H1 (cell line): ENCODE measurements around the gene MVP. TPM values are rescaled to one million over a fixed set of nuclear protein-coding genes. Genes with fewer than 3 reads are reported as not detected.

Experiments
- CHD2 ChIP-seq: IDR thresholded peaks from 2 replicates; pipeline ENCODE4 v1.6.1; 2012; ENCODE audit warnings: low read length, improper control_type of control experiment
- GABPA ChIP-seq: IDR thresholded peaks from 2 replicates; pipeline ENCODE4 v1.6.1; 2011; ENCODE audit warnings: mild to moderate bottlenecking, low read length, moderate library complexity, borderline replicate concordance; ENCODE audit not compliant: insufficient read depth
- NRF1 ChIP-seq: IDR thresholded peaks from 2 replicates; pipeline ENCODE4 v1.6.1; 2011; ENCODE audit warnings: mild to moderate bottlenecking, low read depth, low read length, improper control_type of control experiment
- POLR2AphosphoS5 ChIP-seq: IDR thresholded peaks from 2 replicates; pipeline ENCODE4 v1.6.1; 2011; ENCODE audit warnings: low read depth, low read length
- RAD21 ChIP-seq, 2 experiments: IDR thresholded peaks in 1 of 2; conservative IDR thresholded peaks in 1 of 2; 2 replicates each; pipeline ENCODE4 v1.6.1; 2011; ENCODE audit warnings: low read depth in 2 of 2, low read length in 2 of 2, improper control_type of control experiment in 1 of 2, inconsistent platforms in 1 of 2, mild to moderate bottlenecking in 1 of 2, moderate library complexity in 1 of 2
- SP1 ChIP-seq: IDR thresholded peaks from 2 replicates; pipeline ENCODE4 v1.6.1; 2011; ENCODE audit warnings: low read depth, low read length
- TAF7 ChIP-seq: optimal IDR thresholded peaks from 2 replicates; pipeline ENCODE3; 2011; ENCODE audit warnings: low read depth, mild to moderate bottlenecking, inconsistent platforms, low read length, moderate library complexity, borderline replicate concordance
- YY1 ChIP-seq: IDR thresholded peaks from 2 replicates; pipeline ENCODE4 v1.6.1; 2011; ENCODE audit warnings: low read depth, mild to moderate bottlenecking, low read length
- polyA plus RNA-seq, 7 experiments: library from polyadenylated mRNA; depleted of rRNA in 3 of 7; stranded (reverse) in 5 of 7; unstranded in 2 of 7; fragments of >200 nt in 5 of 7; fragments of 200-250 nt in 2 of 7; gene quantifications; 1 replicate in 5 of 7; 2 replicates in 1 of 7; 4 replicates in 1 of 7; pipeline versions ENCODE4 v1.2.1 to v1.2.3, GENCODE V29; 2011 to 2013; ENCODE audit warnings: missing spikeins in 2 of 7, mixed read lengths in 2 of 7
- total RNA-seq: library from RNA; stranded (reverse); fragmentation: NEBNext Ultra II Directional; extraction: Animal tissue kit (Norgen Biotek cat#: 25700); gene quantifications from 2 replicates; pipeline ENCODE4 v1.2.1, GENCODE V29; 2021
- TF ChIP-seq, protein P1 (sequence below): fragments of 300-600 bp; sonication (generic); IDR thresholded peaks from 2 replicates; pipeline ENCODE4 v1.7.1; 2012; ENCODE audit warnings: low read length, moderate library complexity, mild to moderate bottlenecking, inconsistent platforms; ENCODE audit not compliant: insufficient replicate concordance

Gene MVP
- total and polyA plus RNA-seq, 2 of the 8 experiments (the other 6 are each of a cell fraction or from before 2014, with no cell fraction given) = 1.9 TPM

DNA sequence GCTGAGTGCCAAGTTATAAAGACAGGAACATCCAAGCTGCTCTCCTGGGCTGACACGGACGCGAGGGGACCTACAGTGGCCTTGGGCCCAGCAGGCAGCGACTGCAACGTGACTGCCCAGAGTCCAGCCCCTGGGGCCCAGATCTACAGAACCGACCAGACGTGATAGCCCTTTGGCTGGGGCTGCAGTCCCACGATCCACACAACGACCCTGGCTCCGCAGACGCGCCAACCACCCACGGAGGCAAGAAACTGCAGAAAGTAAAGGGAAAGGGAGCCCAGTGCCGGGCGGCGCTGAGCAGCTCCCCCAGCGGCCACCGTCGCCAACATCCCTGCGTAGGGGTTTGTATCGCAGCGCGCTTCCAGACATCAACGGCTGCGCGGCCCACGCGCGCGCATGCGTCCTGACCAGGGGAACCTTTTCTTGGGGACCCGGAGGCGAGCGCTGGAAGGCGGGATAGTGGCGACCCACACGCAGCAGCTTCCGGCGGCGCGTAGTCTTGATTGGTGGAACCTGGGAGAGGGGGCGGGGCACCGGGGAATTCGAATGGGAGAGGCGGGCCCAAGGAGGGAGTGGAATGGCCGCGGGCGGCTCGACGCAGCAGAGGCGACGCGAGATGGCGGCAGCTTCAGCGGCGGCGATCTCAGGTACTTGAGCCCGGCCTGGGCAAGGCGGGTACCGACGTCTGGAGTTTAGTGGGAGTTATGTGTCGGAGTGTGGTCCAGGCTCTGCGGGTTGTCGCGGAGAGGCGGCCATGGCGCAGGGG, 29.9 kb upstream of the MVP start, which contains the start of gene KIF22 (continued):
- TF ChIP-seq RAD21 (IDR thresholded peaks at IDR 0.05 in 1 of 2, conservative IDR thresholded peaks at IDR 0.05 in 1 of 2; ENCODE audit: low read depth in 2 of 2, low read length in 2 of 2) (peak; percentile 54 to 67), SP1 (peak; percentile 63; the same call in 1 of the 2 replicates), YY1 (peak; percentile 94), POLR2AphosphoS5 (peak; percentile 86), TAF7 (peak; percentile 71), CHD2 (no peak; the same call in 1 of the 2 replicates), GABPA (peak; percentile 95), NRF1 (peak; percentile 90)
- TF ChIP-seq, protein P1, sequence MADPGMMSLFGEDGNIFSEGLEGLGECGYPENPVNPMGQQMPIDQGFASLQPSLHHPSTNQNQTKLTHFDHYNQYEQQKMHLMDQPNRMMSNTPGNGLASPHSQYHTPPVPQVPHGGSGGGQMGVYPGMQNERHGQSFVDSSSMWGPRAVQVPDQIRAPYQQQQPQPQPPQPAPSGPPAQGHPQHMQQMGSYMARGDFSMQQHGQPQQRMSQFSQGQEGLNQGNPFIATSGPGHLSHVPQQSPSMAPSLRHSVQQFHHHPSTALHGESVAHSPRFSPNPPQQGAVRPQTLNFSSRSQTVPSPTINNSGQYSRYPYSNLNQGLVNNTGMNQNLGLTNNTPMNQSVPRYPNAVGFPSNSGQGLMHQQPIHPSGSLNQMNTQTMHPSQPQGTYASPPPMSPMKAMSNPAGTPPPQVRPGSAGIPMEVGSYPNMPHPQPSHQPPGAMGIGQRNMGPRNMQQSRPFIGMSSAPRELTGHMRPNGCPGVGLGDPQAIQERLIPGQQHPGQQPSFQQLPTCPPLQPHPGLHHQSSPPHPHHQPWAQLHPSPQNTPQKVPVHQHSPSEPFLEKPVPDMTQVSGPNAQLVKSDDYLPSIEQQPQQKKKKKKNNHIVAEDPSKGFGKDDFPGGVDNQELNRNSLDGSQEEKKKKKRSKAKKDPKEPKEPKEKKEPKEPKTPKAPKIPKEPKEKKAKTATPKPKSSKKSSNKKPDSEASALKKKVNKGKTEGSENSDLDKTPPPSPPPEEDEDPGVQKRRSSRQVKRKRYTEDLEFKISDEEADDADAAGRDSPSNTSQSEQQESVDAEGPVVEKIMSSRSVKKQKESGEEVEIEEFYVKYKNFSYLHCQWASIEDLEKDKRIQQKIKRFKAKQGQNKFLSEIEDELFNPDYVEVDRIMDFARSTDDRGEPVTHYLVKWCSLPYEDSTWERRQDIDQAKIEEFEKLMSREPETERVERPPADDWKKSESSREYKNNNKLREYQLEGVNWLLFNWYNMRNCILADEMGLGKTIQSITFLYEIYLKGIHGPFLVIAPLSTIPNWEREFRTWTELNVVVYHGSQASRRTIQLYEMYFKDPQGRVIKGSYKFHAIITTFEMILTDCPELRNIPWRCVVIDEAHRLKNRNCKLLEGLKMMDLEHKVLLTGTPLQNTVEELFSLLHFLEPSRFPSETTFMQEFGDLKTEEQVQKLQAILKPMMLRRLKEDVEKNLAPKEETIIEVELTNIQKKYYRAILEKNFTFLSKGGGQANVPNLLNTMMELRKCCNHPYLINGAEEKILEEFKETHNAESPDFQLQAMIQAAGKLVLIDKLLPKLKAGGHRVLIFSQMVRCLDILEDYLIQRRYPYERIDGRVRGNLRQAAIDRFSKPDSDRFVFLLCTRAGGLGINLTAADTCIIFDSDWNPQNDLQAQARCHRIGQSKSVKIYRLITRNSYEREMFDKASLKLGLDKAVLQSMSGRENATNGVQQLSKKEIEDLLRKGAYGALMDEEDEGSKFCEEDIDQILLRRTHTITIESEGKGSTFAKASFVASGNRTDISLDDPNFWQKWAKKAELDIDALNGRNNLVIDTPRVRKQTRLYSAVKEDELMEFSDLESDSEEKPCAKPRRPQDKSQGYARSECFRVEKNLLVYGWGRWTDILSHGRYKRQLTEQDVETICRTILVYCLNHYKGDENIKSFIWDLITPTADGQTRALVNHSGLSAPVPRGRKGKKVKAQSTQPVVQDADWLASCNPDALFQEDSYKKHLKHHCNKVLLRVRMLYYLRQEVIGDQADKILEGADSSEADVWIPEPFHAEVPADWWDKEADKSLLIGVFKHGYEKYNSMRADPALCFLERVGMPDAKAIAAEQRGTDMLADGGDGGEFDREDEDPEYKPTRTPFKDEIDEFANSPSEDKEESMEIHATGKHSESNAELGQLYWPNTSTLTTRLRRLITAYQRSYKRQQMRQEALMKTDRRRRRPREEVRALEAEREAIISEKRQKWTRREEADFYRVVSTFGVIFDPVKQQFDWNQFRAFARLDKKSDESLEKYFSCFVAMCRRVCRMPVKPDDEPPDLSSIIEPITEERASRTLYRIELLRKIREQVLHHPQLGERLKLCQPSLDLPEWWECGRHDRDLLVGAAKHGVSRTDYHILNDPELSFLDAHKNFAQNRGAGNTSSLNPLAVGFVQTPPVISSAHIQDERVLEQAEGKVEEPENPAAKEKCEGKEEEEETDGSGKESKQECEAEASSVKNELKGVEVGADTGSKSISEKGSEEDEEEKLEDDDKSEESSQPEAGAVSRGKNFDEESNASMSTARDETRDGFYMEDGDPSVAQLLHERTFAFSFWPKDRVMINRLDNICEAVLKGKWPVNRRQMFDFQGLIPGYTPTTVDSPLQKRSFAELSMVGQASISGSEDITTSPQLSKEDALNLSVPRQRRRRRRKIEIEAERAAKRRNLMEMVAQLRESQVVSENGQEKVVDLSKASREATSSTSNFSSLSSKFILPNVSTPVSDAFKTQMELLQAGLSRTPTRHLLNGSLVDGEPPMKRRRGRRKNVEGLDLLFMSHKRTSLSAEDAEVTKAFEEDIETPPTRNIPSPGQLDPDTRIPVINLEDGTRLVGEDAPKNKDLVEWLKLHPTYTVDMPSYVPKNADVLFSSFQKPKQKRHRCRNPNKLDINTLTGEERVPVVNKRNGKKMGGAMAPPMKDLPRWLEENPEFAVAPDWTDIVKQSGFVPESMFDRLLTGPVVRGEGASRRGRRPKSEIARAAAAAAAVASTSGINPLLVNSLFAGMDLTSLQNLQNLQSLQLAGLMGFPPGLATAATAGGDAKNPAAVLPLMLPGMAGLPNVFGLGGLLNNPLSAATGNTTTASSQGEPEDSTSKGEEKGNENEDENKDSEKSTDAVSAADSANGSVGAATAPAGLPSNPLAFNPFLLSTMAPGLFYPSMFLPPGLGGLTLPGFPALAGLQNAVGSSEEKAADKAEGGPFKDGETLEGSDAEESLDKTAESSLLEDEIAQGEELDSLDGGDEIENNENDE = no peak
